Cardiac muscle cell (in vitro differentiated cells and primary cell): ENCODE results near the gene SLC13A3. TPM values are rescaled to one million over a fixed set of nuclear protein-coding genes. Genes with fewer than 3 reads are reported as not detected.
"Not testable (repeated sequence)": the region's sequence is repeated elsewhere in the genome, so short reads cannot be mapped to it uniquely, and the experiment has no call there.

Source experiments
- DNase-seq, 2 donors: peaks; one replicate each; pipeline versions ENCODE4 v3.0.0 to v3.0.0-alpha.2; 2010 to 2017; ENCODE audit warnings: low read depth in 1 of 2, low spot score in 1 of 2
- H3K27ac ChIP-seq: fragments of 200-600 bp; sonication (generic); 2 replicates; pipeline ENCODE4 v1.5.1; 2016
- H3K27me3 ChIP-seq: fragments of 200-600 bp; sonication (generic); 2 replicates; pipeline ENCODE4 v1.6.0; 2016; ENCODE audit warnings: control low read depth
- H3K36me3 ChIP-seq: fragments of 200-600 bp; sonication (generic); 2 replicates; pipeline ENCODE4 v1.5.1; 2016; ENCODE audit warnings: control low read depth
- H3K4me1 ChIP-seq: fragments of 200-600 bp; sonication (generic); 2 replicates; pipeline ENCODE4 v1.8.1; 2017; ENCODE audit warnings: low read depth, mild to moderate bottlenecking, mixed run types
- H3K4me3 ChIP-seq: fragments of 200-600 bp; sonication (generic); 2 replicates; pipeline ENCODE4 v1.5.1; 2016; ENCODE audit warnings: mild to moderate bottlenecking
- H3K9me3 ChIP-seq: fragments of 200-600 bp; sonication (generic); 2 replicates; pipeline ENCODE4 v1.5.1; 2017; ENCODE audit warnings: low read depth, mild to moderate bottlenecking, control low read depth
- CTCF ChIP-seq: IDR thresholded peaks from 2 replicates; pipeline ENCODE4 v1.5.1; 2012; ENCODE audit warnings: low read depth, mild to moderate bottlenecking, low read length
- polyA plus RNA-seq: library from polyadenylated mRNA; unstranded; fragments of >200 nt; fragmentation: Nextera tagmentation; extraction: Ambion mirVana; gene quantifications from 2 replicates; pipeline ENCODE4 v1.2.1, GENCODE V29; 2016
- total RNA-seq: library from RNA; depleted of rRNA; stranded (reverse); fragments of >200 nt; gene quantifications from 2 replicates; pipeline ENCODE4 v1.2.3, GENCODE V29; 2016

SLC13A3 gene
- total and polyA plus RNA-seq, 2 experiments from 2014 or later: 2.1 to 3.9 TPM

DNA sequence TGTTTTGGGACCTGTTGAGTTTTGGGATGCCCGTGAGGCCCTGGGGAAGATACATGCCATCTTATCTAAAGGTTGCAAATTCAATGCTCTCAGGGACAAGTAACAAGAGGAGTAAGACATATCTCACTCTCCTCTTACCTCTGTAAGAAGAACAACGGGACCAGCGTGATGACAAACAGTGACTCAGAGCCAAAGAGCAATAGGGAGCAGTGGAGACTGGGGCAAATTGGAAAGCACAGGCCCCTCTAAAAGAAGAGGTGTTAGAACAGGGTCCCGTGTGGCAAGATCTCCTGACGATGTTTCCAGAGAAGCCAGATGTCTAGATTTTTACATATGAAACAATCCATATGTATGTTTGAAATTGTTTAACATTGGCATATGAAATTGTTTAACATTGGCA lies 26.3 kb upstream of the SLC13A3 start:
- TF ChIP-seq CTCF: no peak
- no peak overlapping the region for H3K27ac ChIP-seq
- H3K27me3 ChIP-seq: no peaks in the 10 kb centered on the region
- no peaks in the 10 kb centered on the region for H3K36me3 ChIP-seq
- no peaks in the 10 kb centered on the region for H3K4me1 ChIP-seq
- no peaks in the 10 kb centered on the region for H3K9me3 ChIP-seq
- no peak overlapping the region for H3K4me3 ChIP-seq
- no peak for DNase-seq

DNA sequence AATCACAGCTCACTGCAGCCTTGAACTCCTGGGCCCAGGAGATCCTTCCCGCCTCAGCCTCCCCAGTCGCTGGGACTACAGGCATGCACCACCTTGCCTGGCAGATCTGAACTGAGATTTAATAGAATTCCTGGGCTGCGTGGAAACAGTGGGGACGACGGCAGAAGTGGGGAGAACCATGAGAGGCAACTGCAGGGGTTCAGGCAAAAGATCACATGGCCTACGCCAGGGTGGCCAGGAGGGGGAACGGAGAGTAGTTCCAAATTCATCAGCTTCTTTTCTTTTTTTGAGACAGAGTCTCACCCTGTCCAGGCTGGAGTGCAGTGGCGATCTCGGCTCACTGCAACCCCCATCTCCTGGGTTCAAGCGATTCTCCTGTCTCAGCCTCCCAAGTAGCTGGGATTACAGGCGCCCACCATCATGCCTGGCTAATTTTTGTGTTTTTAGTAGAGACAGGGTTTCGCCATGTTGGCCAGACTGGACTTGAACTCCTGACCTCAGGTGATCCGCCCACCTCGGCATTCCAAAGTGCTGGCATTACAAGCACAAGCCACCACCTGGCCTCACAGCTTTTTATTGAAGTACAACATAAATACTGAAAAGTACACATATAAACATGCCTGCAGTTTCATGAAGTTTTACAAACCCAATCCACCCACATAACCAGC lies 25.5 kb upstream of the SLC13A3 start:
- H3K36me3 ChIP-seq, H3K4me1 ChIP-seq, H3K27ac ChIP-seq, H3K9me3 ChIP-seq, DNase-seq, H3K27me3 ChIP-seq, H3K4me3 ChIP-seq: not testable (repeated sequence)

DNA sequence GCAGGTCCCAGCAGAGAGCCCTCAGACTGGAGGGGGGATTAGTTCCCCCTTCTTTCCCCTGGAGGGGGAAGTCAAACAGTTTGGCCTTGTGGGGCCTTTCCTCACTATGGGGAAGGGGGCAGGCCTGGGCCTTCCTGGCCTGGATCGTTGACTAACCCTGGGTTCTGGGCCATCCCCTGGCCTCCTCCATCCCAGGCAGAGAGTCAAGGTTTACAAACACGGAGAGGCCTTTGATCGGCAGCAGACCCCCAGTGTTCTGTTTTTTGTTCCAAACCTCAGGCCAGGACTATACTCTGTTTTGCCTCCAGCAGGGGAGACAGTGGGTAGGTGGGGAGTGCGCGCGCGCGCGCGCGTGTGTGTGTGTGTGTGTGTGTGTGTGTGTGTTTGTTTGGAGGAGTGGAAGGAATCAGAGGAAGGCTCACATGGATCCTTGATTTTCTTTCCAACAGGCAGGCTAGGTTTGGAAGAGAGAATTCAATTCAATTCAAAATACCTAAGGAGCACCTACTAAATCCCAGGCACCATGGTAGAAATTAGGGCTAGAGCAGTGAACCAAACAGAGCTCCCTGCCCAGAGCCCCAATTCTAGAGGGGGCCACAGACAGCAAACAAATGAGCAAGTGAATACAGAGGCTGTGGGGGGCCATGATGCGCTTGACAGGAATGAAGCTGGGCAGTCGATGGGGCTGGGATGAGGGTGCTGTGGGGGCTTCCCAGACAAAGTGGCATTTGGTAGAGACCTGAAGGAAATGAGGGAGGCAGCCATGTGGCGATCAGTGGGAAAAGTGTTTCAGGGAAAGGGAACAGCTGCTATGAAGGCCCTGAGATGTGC lies 23.2 kb upstream of the SLC13A3 start:
- TF ChIP-seq CTCF: no peak
- Histone ChIP-seq H3K9me3 (no peaks in the 10 kb centered on the region), H3K27ac (no peak overlapping the region), H3K36me3 (no peaks in the 10 kb centered on the region), H3K4me3 (no peak overlapping the region), H3K4me1 (no peaks in the 10 kb centered on the region), H3K27me3 (no peaks in the 10 kb centered on the region)
- no peak for DNase-seq

GRCh38 chr20:46673394-46674252 lies 22.4 kb upstream of the SLC13A3 start:
- no peak overlapping the region for H3K27ac ChIP-seq
- no peak for TF ChIP-seq CTCF
- no peak for DNase-seq

GRCh38 chr20:46672543-46673148 lies 21.4 kb upstream of the SLC13A3 start:
- no peaks in the 10 kb centered on the region for H3K9me3 ChIP-seq
- H3K36me3 ChIP-seq: no peaks in the 10 kb centered on the region
- no peak for DNase-seq
- no peaks in the 10 kb centered on the region for H3K4me1 ChIP-seq
- no peaks in the 10 kb centered on the region for H3K27me3 ChIP-seq
- TF ChIP-seq CTCF: no peak
- H3K27ac ChIP-seq: no peak overlapping the region
- H3K4me3 ChIP-seq: no peak overlapping the region

More at GRCh38 chr20:46673394-46674252, 22.4 kb upstream of the SLC13A3 start:
- no peaks in the 10 kb centered on the region for H3K9me3 ChIP-seq
- H3K4me1 ChIP-seq: no peaks in the 10 kb centered on the region
- no peak overlapping the region for H3K4me3 ChIP-seq
- no peaks in the 10 kb centered on the region for H3K27me3 ChIP-seq
- H3K36me3 ChIP-seq: no peaks in the 10 kb centered on the region
